ENCODE measurements around the gene ABCF1. TPM values are rescaled to one million over a fixed set of nuclear protein-coding genes. Genes with fewer than 3 reads are reported as not detected.

ABCF1 gene
- total and polyA plus RNA-seq, 9 of the 15 experiments (the other 6 are each of a cell fraction or from before 2014, with no cell fraction given): 41.6 to 193 (median 102) TPM

GRCh38 chr6:30541515-30542403, 29.5 kb upstream of the ABCF1 start (continued):
- TF ChIP-seq TRIM25 (IDR thresholded peaks at IDR 0.05; ENCODE audit: borderline replicate concordance) (no peak), ZNF318 (IDR thresholded peaks at IDR 0.05; ENCODE audit: borderline replicate concordance in 1 of 2, low read depth in 1 of 2) (no peak; a peak in 1 of 4 replicates), FOXA3 (CRISPR knock-in tag; conservative IDR thresholded peaks at IDR 0.05 in 1 of 2, IDR thresholded peaks at IDR 0.05 in 1 of 2) (no peak; a peak in 1 of 4 replicates), ZNF282 (CRISPR knock-in tag; IDR thresholded peaks at IDR 0.05) (no peak), ZNF780A (CRISPR knock-in tag; IDR thresholded peaks at IDR 0.05) (no peak), MAFF (IDR thresholded peaks at IDR 0.05; ENCODE audit: low read length) (no peak), SUPT5H (IDR thresholded peaks at IDR 0.05) (peak; percentile 33; the same call in 1 of the 2 replicates), CHCHD3 (CRISPR knock-in tag; IDR thresholded peaks at IDR 0.05) (no peak), RREB1 (CRISPR knock-in tag; IDR thresholded peaks at IDR 0.05) (0 out of 2 replicates have a peak, but pooled peaks have one; percentile 30), KHSRP (IDR thresholded peaks at IDR 0.05) (no peak)

All from K562 (cell line).